ENCODE data around the gene TTLL10.

TTLL10 gene

GRCh38 chr1:1171161-1171545 is 2.5 kb upstream of the TTLL10 start:
- no peak overlapping the region for H2AFZ ChIP-seq (ENCODE audit: low read length)
- no peaks in the 10 kb centered on the region for H3F3A ChIP-seq (ENCODE audit: low read depth)
- no peak overlapping the region for H3K4me3 ChIP-seq (ENCODE audit: low read length, poor library complexity, severe bottlenecking)
- peaks cover under 1% of the 10 kb centered on the region for H3K4me1 ChIP-seq (ENCODE audit: insufficient read depth, low read length, poor library complexity, severe bottlenecking)
- no peak overlapping the region for H3K4me2 ChIP-seq (ENCODE audit: low read depth, low read length, poor library complexity, severe bottlenecking)
- no peaks in the 10 kb centered on the region for H3K36me3 ChIP-seq (ENCODE audit: insufficient read depth, low read length)
- TF ChIP-seq EZH2phosphoT487 (IDR thresholded peaks at IDR 0.05; ENCODE audit: borderline replicate concordance) (no peak), CTCF (conservative IDR thresholded peaks at IDR 0.05; ENCODE audit: low read length) (no peak)
- H3K9ac ChIP-seq (ENCODE audit: low read depth, low read length, poor library complexity, severe bottlenecking), result no peak overlapping the region
- H4K20me1 ChIP-seq (ENCODE audit: insufficient read depth, low read length, poor library complexity, severe bottlenecking), result no peaks in the 10 kb centered on the region
- no peaks in the 10 kb centered on the region for H3K9me2 ChIP-seq (replicated peaks; ENCODE audit: low read depth, low read length)
- H3K9me3 ChIP-seq (ENCODE audit: insufficient read depth, low read depth, low read length), result no peaks in the 10 kb centered on the region
- no peaks in the 10 kb centered on the region for H3K27me3 ChIP-seq (ENCODE audit: insufficient read depth, low read length, poor library complexity, severe bottlenecking)
- no peaks in the 10 kb centered on the region for H3K79me2 ChIP-seq (ENCODE audit: insufficient read depth, low read length)

DNA sequence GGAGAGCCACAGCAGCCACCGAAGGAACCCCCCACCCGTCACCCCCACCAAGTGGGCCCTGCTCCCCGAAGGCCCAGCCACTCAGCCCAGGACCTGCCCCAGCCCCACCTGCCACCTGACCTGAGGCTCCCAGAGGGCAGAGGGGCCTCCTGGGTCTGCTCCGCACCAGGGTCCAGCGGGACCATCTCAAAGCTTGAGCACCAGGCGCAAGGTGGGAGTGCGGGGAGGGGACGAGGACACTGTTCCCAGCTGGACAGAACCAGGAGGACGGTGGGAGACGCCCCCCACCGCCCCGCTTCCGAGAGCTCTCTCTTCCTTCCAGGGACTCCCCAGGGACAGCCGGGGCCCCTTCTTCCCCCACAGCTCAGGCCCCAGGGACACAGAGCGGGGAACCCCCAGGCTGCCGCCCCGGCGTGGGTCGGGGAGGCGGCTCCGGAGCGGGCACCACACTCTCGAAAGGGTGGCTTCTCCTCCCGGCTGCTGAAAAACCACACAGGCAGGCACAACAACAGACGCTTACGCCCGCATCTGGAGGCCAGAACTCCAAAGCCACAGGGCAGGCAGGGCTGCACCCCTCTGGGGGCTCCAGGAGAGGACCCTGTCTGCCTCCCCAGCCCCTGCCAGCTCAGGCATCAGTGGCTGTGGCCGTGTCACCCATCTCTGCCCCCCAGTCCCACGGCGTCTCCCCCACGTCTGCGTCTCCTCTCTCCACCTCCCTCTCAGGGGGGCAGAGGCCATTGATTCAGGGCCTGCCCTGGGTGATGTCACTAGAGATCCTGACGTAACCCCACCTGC is 1.9 kb upstream of the TTLL10 start:
- Histone ChIP-seq H3K4me3 (ENCODE audit: low read length, poor library complexity, severe bottlenecking) (no peak overlapping the region), H3F3A (ENCODE audit: low read depth) (no peaks in the 10 kb centered on the region), H3K4me2 (ENCODE audit: low read depth, low read length, poor library complexity, severe bottlenecking) (no peak overlapping the region), H3K36me3 (ENCODE audit: insufficient read depth, low read length) (no peaks in the 10 kb centered on the region), H3K79me2 (ENCODE audit: insufficient read depth, low read length) (no peaks in the 10 kb centered on the region), H2AFZ (ENCODE audit: low read length) (no peak overlapping the region), H3K9me3 (ENCODE audit: insufficient read depth, low read depth, low read length) (no peaks in the 10 kb centered on the region), H3K4me1 (ENCODE audit: insufficient read depth, low read length, poor library complexity, severe bottlenecking) (no peaks in the 10 kb centered on the region), H3K9ac (ENCODE audit: low read depth, low read length, poor library complexity, severe bottlenecking) (no peak overlapping the region), H4K20me1 (ENCODE audit: insufficient read depth, low read length, poor library complexity, severe bottlenecking) (no peaks in the 10 kb centered on the region), H3K9me2 (replicated peaks; ENCODE audit: low read depth, low read length) (no peaks in the 10 kb centered on the region), H3K27me3 (ENCODE audit: insufficient read depth, low read length, poor library complexity, severe bottlenecking) (no peaks in the 10 kb centered on the region)
- TF ChIP-seq CTCF (conservative IDR thresholded peaks at IDR 0.05; ENCODE audit: low read length) (no peak), EZH2phosphoT487 (IDR thresholded peaks at IDR 0.05; ENCODE audit: borderline replicate concordance) (no peak)

GRCh38 chr1:1173061-1173792 is 453 bp upstream of the TTLL10 start:
- Histone ChIP-seq H3K79me2 (ENCODE audit: insufficient read depth, low read length) (no peaks in the 10 kb centered on the region), H3K4me2 (ENCODE audit: low read depth, low read length, poor library complexity, severe bottlenecking) (no peak overlapping the region), H3K4me3 (ENCODE audit: low read length, poor library complexity, severe bottlenecking) (no peak overlapping the region), H3K36me3 (ENCODE audit: insufficient read depth, low read length) (no peaks in the 10 kb centered on the region), H3K4me1 (ENCODE audit: insufficient read depth, low read length, poor library complexity, severe bottlenecking) (no peaks in the 10 kb centered on the region), H3K9ac (ENCODE audit: low read depth, low read length, poor library complexity, severe bottlenecking) (no peak overlapping the region), H3K9me2 (replicated peaks; ENCODE audit: low read depth, low read length) (no peaks in the 10 kb centered on the region), H3F3A (ENCODE audit: low read depth) (no peaks in the 10 kb centered on the region), H3K9me3 (ENCODE audit: insufficient read depth, low read depth, low read length) (no peaks in the 10 kb centered on the region), H4K20me1 (ENCODE audit: insufficient read depth, low read length, poor library complexity, severe bottlenecking) (no peaks in the 10 kb centered on the region), H2AFZ (ENCODE audit: low read length) (no peak overlapping the region), H3K27me3 (ENCODE audit: insufficient read depth, low read length, poor library complexity, severe bottlenecking) (no peaks in the 10 kb centered on the region)
- no peak for TF ChIP-seq CTCF (conservative IDR thresholded peaks at IDR 0.05; ENCODE audit: low read length)
- TF ChIP-seq EZH2phosphoT487 (IDR thresholded peaks at IDR 0.05; ENCODE audit: borderline replicate concordance), result no peak

Measured in Loucy (cell line).